Epithelial cell of alveolus of lung (primary cell): ENCODE data around the gene MPV17L. TPM values are rescaled to one million over a fixed set of nuclear protein-coding genes. Genes with fewer than 3 reads are reported as not detected.

Source experiments
- total RNA-seq: library from RNA; depleted of rRNA; stranded (reverse); fragments of >200 nt; gene quantifications from 2 replicates; pipeline ENCODE4 v1.2.1, GENCODE V29; 2015

MPV17L gene
- total RNA-seq = 0.26 TPM in 1 of 2 replicates, not detected in the other

GRCh38 chr16:15395631-15396508 is at the start of gene MPV17L:
Gene MPV17L, plus strand, starts transcription at chr16:15395754. Its CDS starts 144 bp downstream, at chr16:15395898.

GRCh38 chr16:15378194-15378593 is 17.4 kb upstream of the MPV17L start, which contains the start of gene NPIPA5:
Gene NPIPA5, minus strand, starts transcription at chr16:15378294. Its CDS starts 0 bp downstream, at chr16:15378294.

GRCh38 chr16:15434425-15435215 is 39.1 kb downstream of the MPV17L start, which contains the start of gene BMERB1:
Gene BMERB1, plus strand, starts transcription at chr16:15434588. Its CDS starts 66 bp downstream, at chr16:15434654.

Other genes with a start within 250 kb of the MPV17L start
- 0.52 TPM in 1 of 2 replicates, not detected in the other for gene NPIPA5, start 17.5 kb upstream of the MPV17L start, total RNA-seq
- 22.5 and 47.7 TPM in 2 replicates for gene BMERB1, start 38.8 kb downstream of the MPV17L start, total RNA-seq
- 9.7 and 19.5 TPM in 2 replicates for gene MARF1, start 247.4 kb downstream of the MPV17L start, total RNA-seq